ENCODE measurements around the gene ARL14EP.

ARL14EP gene

GRCh38 chr11:30326906-30327305, 4.0 kb downstream of the ARL14EP start:
- no peak for DNase-seq (ENCODE audit: low spot score)

GRCh38 chr11:30328681-30329080, 5.8 kb downstream of the ARL14EP start:
- peak; percentile 9 for DNase-seq (ENCODE audit: low spot score)

GRCh38 chr11:30329150-30329940, 6.4 kb downstream of the ARL14EP start:
- no peak for DNase-seq (ENCODE audit: low spot score)

GRCh38 chr11:30333405-30333804, 10.5 kb downstream of the ARL14EP start:
- DNase-seq (ENCODE audit: low spot score) = no peak

GRCh38 chr11:30342736-30343166, 19.8 kb downstream of the ARL14EP start:
- no peak for DNase-seq (ENCODE audit: low spot score)

GRCh38 chr11:30344085-30344484, 21.2 kb downstream of the ARL14EP start:
- no peak for DNase-seq (ENCODE audit: low spot score)

GRCh38 chr11:30345644-30346043, 22.7 kb downstream of the ARL14EP start:
- DNase-seq (ENCODE audit: low spot score) = no peak

GRCh38 chr11:30346068-30346688, 23.3 kb downstream of the ARL14EP start:
- DNase-seq (ENCODE audit: low spot score) = peak; percentile 12

GRCh38 chr11:30348035-30348434, 25.1 kb downstream of the ARL14EP start:
- no peak for DNase-seq (ENCODE audit: low spot score)

- DNase-seq (ENCODE audit: low spot score) = no peak
Observed at GRCh38 chr11:30349885-30350284, 27.0 kb downstream of the ARL14EP start.

- DNase-seq (ENCODE audit: low spot score) = no peak
Observed at GRCh38 chr11:30350384-30350783, 27.5 kb downstream of the ARL14EP start.

GRCh38 chr11:30351061-30351460, 28.2 kb downstream of the ARL14EP start:
- no peak for DNase-seq (ENCODE audit: low spot score)

GRCh38 chr11:30356391-30356790, 33.5 kb downstream of the ARL14EP start:
- DNase-seq (ENCODE audit: low spot score) = no peak

GRCh38 chr11:30357872-30358271, 35.0 kb downstream of the ARL14EP start:
- DNase-seq (ENCODE audit: low spot score) = no peak

GRCh38 chr11:30358536-30358935, 35.6 kb downstream of the ARL14EP start:
- no peak for DNase-seq (ENCODE audit: low spot score)

- no peak for DNase-seq (ENCODE audit: low spot score)
Observed at GRCh38 chr11:30360741-30361140, 37.8 kb downstream of the ARL14EP start.

GRCh38 chr11:30364139-30364836, 41.4 kb downstream of the ARL14EP start:
- DNase-seq (ENCODE audit: low spot score) = no peak

GRCh38 chr11:30364837-30365482, 42.1 kb downstream of the ARL14EP start:
- DNase-seq (ENCODE audit: low spot score) = no peak

- no peak for DNase-seq (ENCODE audit: low spot score)
Observed at GRCh38 chr11:30365793-30366517, 43.1 kb downstream of the ARL14EP start.

- no peak for DNase-seq (ENCODE audit: low spot score)
Observed at GRCh38 chr11:30368394-30368793, 45.5 kb downstream of the ARL14EP start.

- DNase-seq (ENCODE audit: low spot score) = no peak
Observed at GRCh38 chr11:30370164-30370563, 47.3 kb downstream of the ARL14EP start.

- no peak for DNase-seq (ENCODE audit: low spot score)
Observed at GRCh38 chr11:30377347-30377746, 54.4 kb downstream of the ARL14EP start.

All from AG08396 (cell line).